Measurements from ENCODE around the gene CEMIP. TPM values are rescaled to one million over a fixed set of nuclear protein-coding genes. Genes with fewer than 3 reads are reported as not detected.

The CEMIP gene
- total RNA-seq, 1 experiment from 2014 or later = 3.5 TPM

- ChIA-PET CTCF (interaction anchor here (1.2 kb wide), 2 partner anchors 14 to 23 kb away, joined by 3 to 6 read pairs; no protein-coding TSS in a partner anchor), RAD21 (ENCODE audit: low non-redundant PET in 1 of 2, low total read pairs in 2 of 2, uncharacterized antibody in 2 of 2, unreplicated experiment in 2 of 2) (no interaction called here), POLR2A (no interaction called here)
- no peaks in the 10 kb centered on the region; the same call in 1 of the 2 replicates for H4K20me1 ChIP-seq (ENCODE audit: insufficient read depth)
- DNase-seq (ENCODE audit: low read depth, low spot score) = no peak
- ATAC-seq = no peak
- no peaks in the 10 kb centered on the region for H3K9me3 ChIP-seq (ENCODE audit: control insufficient read depth in 1 of 2, insufficient read depth in 1 of 2, low read depth in 1 of 2, low read length in 2 of 2)
- no peaks in the 10 kb centered on the region for H3K27me3 ChIP-seq (ENCODE audit: insufficient read depth, low read length)
- intact Hi-C loops (cut with micrococcal nuclease) = no loop called here
- H3K9ac ChIP-seq (ENCODE audit: low read length) = no peak overlapping the region
- H3K9me2 ChIP-seq (ENCODE audit: insufficient read depth) = no peaks in the 10 kb centered on the region
- no peak overlapping the region for H3K4me3 ChIP-seq (replicated peaks in 1 of 2; ENCODE audit: low read depth in 1 of 2, low read length in 2 of 2)
- H3K4me1 ChIP-seq (ENCODE audit: control insufficient read depth in 1 of 2, insufficient read depth in 2 of 2, low read length in 2 of 2) = no peaks in the 10 kb centered on the region
- H3K27ac ChIP-seq (ENCODE audit: low read depth, low read length) = no peak overlapping the region
- peaks cover 11 to 12% of the 10 kb centered on the region in 2 experiments; a peak in 3 of 4 replicates for H3K36me3 ChIP-seq (ENCODE audit: control insufficient read depth in 1 of 2, insufficient read depth in 2 of 2, low read length in 2 of 2)
- TF ChIP-seq YY1 (IDR thresholded peaks at IDR 0.05; ENCODE audit: extremely low read depth, insufficient replicate concordance, low read depth, low read length) = no peak
- H2AFZ ChIP-seq (ENCODE audit: low read depth, low read length, poor library complexity, severe bottlenecking) = no peak overlapping the region
- no TSS peak for BruUV-seq (replicated peaks)
- no peak overlapping the region for H3K4me2 ChIP-seq (ENCODE audit: low read length)
- no peaks in the 10 kb centered on the region for H3K79me2 ChIP-seq (ENCODE audit: insufficient read depth, low read length)
Observed at GRCh38 chr15:80754014-80754413, 25.2 kb upstream of the CEMIP start.

- Histone ChIP-seq H4K20me1 (ENCODE audit: insufficient read depth) (no peaks in the 10 kb centered on the region; the same call in 1 of the 2 replicates), H2AFZ (ENCODE audit: low read depth, low read length, poor library complexity, severe bottlenecking) (no peak overlapping the region), H3K4me1 (ENCODE audit: control insufficient read depth in 1 of 2, insufficient read depth in 2 of 2, low read length in 2 of 2) (no peaks in the 10 kb centered on the region), H3K79me2 (ENCODE audit: insufficient read depth, low read length) (no peaks in the 10 kb centered on the region), H3K9me3 (ENCODE audit: control insufficient read depth in 1 of 2, insufficient read depth in 1 of 2, low read depth in 1 of 2, low read length in 2 of 2) (no peaks in the 10 kb centered on the region), H3K4me2 (ENCODE audit: low read length) (no peak overlapping the region), H3K36me3 (ENCODE audit: control insufficient read depth in 1 of 2, insufficient read depth in 2 of 2, low read length in 2 of 2) (peaks cover 7 to 8% of the 10 kb centered on the region in 2 experiments; a peak in 3 of 4 replicates), H3K27me3 (ENCODE audit: insufficient read depth, low read length) (no peaks in the 10 kb centered on the region), H3K9ac (ENCODE audit: low read length) (no peak overlapping the region), H3K9me2 (ENCODE audit: insufficient read depth) (no peaks in the 10 kb centered on the region), H3K27ac (ENCODE audit: low read depth, low read length) (no peak overlapping the region), H3K4me3 (replicated peaks in 1 of 2; ENCODE audit: low read depth in 1 of 2, low read length in 2 of 2) (no peak overlapping the region)
- intact Hi-C loops (cut with micrococcal nuclease) = no loop called here
- POLR2A ChIA-PET = no interaction called here
- CTCF ChIA-PET = no interaction called here
- ATAC-seq (no peak), DNase-seq (ENCODE audit: low read depth, low spot score) (no peak)
- no TSS peak for BruUV-seq (replicated peaks)
- RAD21 ChIA-PET (ENCODE audit: low non-redundant PET in 1 of 2, low total read pairs in 2 of 2, uncharacterized antibody in 2 of 2, unreplicated experiment in 2 of 2) = no interaction called here
- TF ChIP-seq FOSL1 (IDR thresholded peaks at IDR 0.05; ENCODE audit: low read depth) (no peak), SRF (IDR thresholded peaks at IDR 0.05; ENCODE audit: low read depth) (no peak), ELF1 (IDR thresholded peaks at IDR 0.05; ENCODE audit: borderline replicate concordance, low read depth) (no peak), JUND (IDR thresholded peaks at IDR 0.05) (no peak), ZBTB33 (IDR thresholded peaks at IDR 0.05; ENCODE audit: extremely low read depth, insufficient replicate concordance, low read length) (no peak), REST (IDR thresholded peaks at IDR 0.05; ENCODE audit: low read depth) (no peak), CEBPB (IDR thresholded peaks at IDR 0.05; ENCODE audit: low read depth) (no peak), EZH2phosphoT487 (IDR thresholded peaks at IDR 0.05; ENCODE audit: borderline replicate concordance) (no peak), RAD21 (IDR thresholded peaks at IDR 0.05; ENCODE audit: low read depth) (no peak), TCF7L2 (IDR thresholded peaks at IDR 0.05; ENCODE audit: borderline replicate concordance, extremely low read depth, insufficient read depth, insufficient read length) (no peak), EGR1 (IDR thresholded peaks at IDR 0.05; ENCODE audit: low read depth) (no peak), EZH2 (IDR thresholded peaks at IDR 0.05) (no peak), ATF3 (IDR thresholded peaks at IDR 0.05) (no peak), YY1 (IDR thresholded peaks at IDR 0.05; ENCODE audit: extremely low read depth, insufficient replicate concordance, low read depth, low read length) (no peak)
Observed at GRCh38 chr15:80755885-80756284, 23.3 kb upstream of the CEMIP start.

Data from HCT116 (cell line).